Osteoblast (primary cell): Measurements from ENCODE around the gene SGO2. TPM values are rescaled to one million over a fixed set of nuclear protein-coding genes. Genes with fewer than 3 reads are reported as not detected.

Source experiments
- DNase-seq: peaks from one replicate; pipeline ENCODE4 v3.0.0; 2011; ENCODE audit warnings: low spot score, mixed read lengths; ENCODE audit not compliant: insufficient read length; ENCODE audit errors: missing footprints
- H2AFZ ChIP-seq: 2 replicates; pipeline ENCODE4 v1.6.0; 2011; ENCODE audit warnings: mild to moderate bottlenecking, low read length
- H3K27ac ChIP-seq: 2 replicates; pipeline ENCODE4 v1.5.1; 2011; ENCODE audit warnings: mild to moderate bottlenecking, low read depth, low read length, moderate library complexity
- H3K27me3 ChIP-seq: 2 replicates; pipeline ENCODE4 v1.6.0; 2012; ENCODE audit warnings: mild to moderate bottlenecking, control low read depth, inconsistent platforms, low read length, moderate library complexity; ENCODE audit not compliant: insufficient read depth
- H3K36me3 ChIP-seq: 2 replicates; pipeline ENCODE4 v1.5.1; 2011; ENCODE audit warnings: mild to moderate bottlenecking, low read length, control low read depth, moderate library complexity; ENCODE audit not compliant: insufficient read depth
- H3K4me1 ChIP-seq: 2 replicates; pipeline ENCODE4 v1.5.1; 2011; ENCODE audit warnings: mild to moderate bottlenecking, low read length, control low read depth, moderate library complexity; ENCODE audit not compliant: insufficient read depth
- H3K4me2 ChIP-seq: 2 replicates; pipeline ENCODE4 v1.6.0; 2011; ENCODE audit warnings: mild to moderate bottlenecking, low read length; ENCODE audit not compliant: insufficient read depth
- H3K4me3 ChIP-seq: fragments of 200-600 bp; sonication (generic); 3 replicates; pipeline ENCODE4 v1.5.1; 2012; ENCODE audit warnings: mild to moderate bottlenecking, low read length, inconsistent platforms; ENCODE audit not compliant: insufficient read depth
- H3K79me2 ChIP-seq: 2 replicates; pipeline ENCODE4 v1.6.0; 2012; ENCODE audit warnings: mild to moderate bottlenecking, low read length, control low read depth, inconsistent platforms; ENCODE audit not compliant: insufficient read depth
- H3K9me3 ChIP-seq: 2 replicates; pipeline ENCODE4 v1.5.1; 2011; ENCODE audit warnings: low read depth, low read length, control low read depth
- H4K20me1 ChIP-seq: 2 replicates; pipeline ENCODE4 v1.6.0; 2012; ENCODE audit warnings: mild to moderate bottlenecking, low read length, control low read depth; ENCODE audit not compliant: insufficient read depth
- CTCF ChIP-seq: IDR thresholded peaks from 2 replicates; pipeline ENCODE4 v1.5.1; 2011; ENCODE audit warnings: mild to moderate bottlenecking, low read depth, low read length, moderate library complexity; ENCODE audit errors: extremely low read depth
- total RNA-seq: library from RNA; depleted of rRNA; stranded (reverse); fragments of >200 nt; gene quantifications from 2 replicates; pipeline ENCODE4 v1.2.3, GENCODE V29; 2012

The SGO2 gene
- total RNA-seq, 1 donor, result 4.0 TPM

GRCh38 chr2:200590090-200590489 is 64.1 kb downstream of the SGO2 start:
- DNase-seq, result no peak
- Histone ChIP-seq H3K27me3 (no peaks in the 10 kb centered on the region), H3K4me2 (no peak overlapping the region), H3K9me3 (no peaks in the 10 kb centered on the region), H3K27ac (no peak overlapping the region), H4K20me1 (no peaks in the 10 kb centered on the region), H3K4me1 (peaks cover 4% of the 10 kb centered on the region), H3K79me2 (no peaks in the 10 kb centered on the region), H3K36me3 (no peaks in the 10 kb centered on the region), H2AFZ (no peak overlapping the region), H3K4me3 (no peak overlapping the region)
- no peak for TF ChIP-seq CTCF

- H3K36me3 ChIP-seq, result no peaks in the 10 kb centered on the region
Measured at GRCh38 chr2:200591308-200591707, 65.3 kb downstream of the SGO2 start.

DNA sequence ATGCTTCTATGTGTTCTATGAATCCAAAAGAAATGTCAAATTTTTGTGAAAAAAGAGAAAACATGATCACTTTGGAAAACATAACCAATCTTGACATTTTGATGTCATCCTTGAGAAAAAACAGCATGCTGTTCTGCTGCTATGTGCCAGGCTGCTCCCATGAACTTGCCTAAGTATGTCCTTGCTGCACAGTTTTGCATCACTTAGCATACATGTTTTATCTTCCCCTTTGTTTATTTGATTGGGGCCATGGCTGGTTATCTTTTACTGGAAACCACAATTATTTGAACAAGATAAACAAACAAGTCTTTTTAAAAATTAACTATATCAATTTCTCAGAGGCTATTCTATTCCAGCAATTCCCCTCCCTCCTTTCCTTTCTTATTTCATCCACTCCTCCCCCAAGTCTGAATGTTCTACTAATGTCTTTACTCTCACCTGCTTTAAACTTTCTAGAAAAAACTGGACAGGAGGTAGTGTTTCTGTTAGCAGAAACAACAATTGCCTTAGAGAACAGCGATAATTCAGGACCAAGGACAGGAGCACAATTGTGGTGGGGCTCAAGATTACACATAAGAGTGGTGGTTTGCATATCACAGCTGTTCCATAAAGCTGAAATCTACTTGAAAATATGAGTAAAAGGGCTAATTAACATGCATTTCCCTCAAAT is 66.5 kb downstream of the SGO2 start:
- TF ChIP-seq CTCF, result no peak
- Histone ChIP-seq H3K36me3 (no peaks in the 10 kb centered on the region), H3K4me1 (no peaks in the 10 kb centered on the region), H3K27ac (no peak overlapping the region), H3K4me3 (no peak overlapping the region), H2AFZ (no peak overlapping the region), H3K9me3 (no peaks in the 10 kb centered on the region), H4K20me1 (no peaks in the 10 kb centered on the region), H3K4me2 (no peak overlapping the region), H3K27me3 (no peaks in the 10 kb centered on the region), H3K79me2 (no peaks in the 10 kb centered on the region)
- no peak for DNase-seq

More at GRCh38 chr2:200591308-200591707, 65.3 kb downstream of the SGO2 start:
- Histone ChIP-seq H3K27me3 (no peaks in the 10 kb centered on the region), H3K4me1 (no peaks in the 10 kb centered on the region), H3K79me2 (no peaks in the 10 kb centered on the region), H2AFZ (no peak overlapping the region), H3K4me2 (no peak overlapping the region), H3K9me3 (no peaks in the 10 kb centered on the region), H4K20me1 (no peaks in the 10 kb centered on the region), H3K27ac (no peak overlapping the region), H3K4me3 (no peak overlapping the region)
- TF ChIP-seq CTCF, result no peak
- no peak for DNase-seq

GRCh38 chr2:200593905-200594304 is 67.9 kb downstream of the SGO2 start:
- TF ChIP-seq CTCF, result no peak
- no peak overlapping the region for H3K4me3 ChIP-seq
- H3K4me2 ChIP-seq, result no peak overlapping the region
- H3K4me1 ChIP-seq, result no peaks in the 10 kb centered on the region
- no peak overlapping the region for H3K27ac ChIP-seq
- H3K27me3 ChIP-seq, result no peaks in the 10 kb centered on the region
- no peaks in the 10 kb centered on the region for H4K20me1 ChIP-seq
- no peaks in the 10 kb centered on the region for H3K9me3 ChIP-seq
- no peak overlapping the region for H2AFZ ChIP-seq
- no peaks in the 10 kb centered on the region for H3K36me3 ChIP-seq
- no peak for DNase-seq
- H3K79me2 ChIP-seq, result no peaks in the 10 kb centered on the region
